ENCODE data around the gene CPVL. TPM values are rescaled to one million over a fixed set of nuclear protein-coding genes. Genes with fewer than 3 reads are reported as not detected.

The CPVL gene
- total RNA-seq, 1 experiment from 2014 or later: 72.3 TPM

DNA sequence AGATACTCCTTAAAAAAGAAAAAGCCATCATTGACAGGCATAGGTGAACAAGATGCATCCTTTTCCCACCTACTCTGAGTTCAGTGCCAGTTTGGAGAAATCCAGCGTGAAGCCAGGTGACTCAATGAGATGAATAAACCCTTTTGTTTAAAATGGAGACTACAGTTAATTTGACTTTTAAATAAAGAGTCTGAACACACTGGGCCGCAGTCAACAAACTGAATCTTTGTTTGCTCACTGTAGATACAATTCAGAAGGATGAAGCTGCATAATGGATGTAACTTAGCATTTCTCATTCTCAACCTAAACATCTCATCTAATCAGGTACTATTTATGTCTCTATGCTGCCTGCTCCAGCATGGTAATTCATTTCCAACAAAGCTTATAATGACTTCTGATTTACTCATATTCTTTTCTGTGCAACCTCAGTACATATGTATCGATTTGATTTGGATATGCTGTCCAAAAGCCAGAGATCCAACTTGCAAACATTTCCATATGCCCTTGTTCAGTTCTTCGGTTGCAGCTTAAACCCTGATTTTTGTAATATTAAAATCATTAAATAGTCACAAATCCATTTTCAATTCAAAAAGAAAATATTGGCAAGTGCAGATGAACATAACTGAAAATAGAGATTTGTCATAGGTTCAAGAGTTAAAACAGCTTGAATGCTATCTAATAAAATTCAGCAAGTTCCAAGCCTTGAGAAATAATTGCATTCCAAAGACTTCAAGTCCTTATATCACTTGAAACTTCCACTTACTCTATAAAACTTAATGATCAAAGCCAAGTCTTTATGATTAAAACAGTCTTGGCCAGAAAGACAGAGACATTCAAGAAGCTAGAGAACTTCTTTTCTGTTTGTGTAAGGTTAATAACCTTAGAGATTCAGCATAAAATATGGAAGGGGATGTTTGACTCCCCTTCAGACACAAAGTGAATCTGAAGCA lies 67.8 kb downstream of the CPVL start:
- BruUV-seq (replicated peaks): no TSS peak
- Histone ChIP-seq H3K9me3 (ENCODE audit: low read depth, low read length, poor library complexity, severe bottlenecking) (no peaks in the 10 kb centered on the region), H3K27me3 (replicated peaks; ENCODE audit: insufficient read depth, low read depth, low read length, poor library complexity) (no peaks in the 10 kb centered on the region), H3K27ac (ENCODE audit: low read depth, low read length, poor library complexity, severe bottlenecking) (no peak overlapping the region), H3K36me3 (ENCODE audit: insufficient read depth, low read length, poor library complexity, severe bottlenecking) (no peaks in the 10 kb centered on the region), H3K4me3 (ENCODE audit: low read depth, low read length, poor library complexity, severe bottlenecking) (no peak overlapping the region), H3K4me1 (ENCODE audit: insufficient read depth, low read length, poor library complexity, severe bottlenecking) (peaks cover 19% of the 10 kb centered on the region)
- TF ChIP-seq, protein P1, sequence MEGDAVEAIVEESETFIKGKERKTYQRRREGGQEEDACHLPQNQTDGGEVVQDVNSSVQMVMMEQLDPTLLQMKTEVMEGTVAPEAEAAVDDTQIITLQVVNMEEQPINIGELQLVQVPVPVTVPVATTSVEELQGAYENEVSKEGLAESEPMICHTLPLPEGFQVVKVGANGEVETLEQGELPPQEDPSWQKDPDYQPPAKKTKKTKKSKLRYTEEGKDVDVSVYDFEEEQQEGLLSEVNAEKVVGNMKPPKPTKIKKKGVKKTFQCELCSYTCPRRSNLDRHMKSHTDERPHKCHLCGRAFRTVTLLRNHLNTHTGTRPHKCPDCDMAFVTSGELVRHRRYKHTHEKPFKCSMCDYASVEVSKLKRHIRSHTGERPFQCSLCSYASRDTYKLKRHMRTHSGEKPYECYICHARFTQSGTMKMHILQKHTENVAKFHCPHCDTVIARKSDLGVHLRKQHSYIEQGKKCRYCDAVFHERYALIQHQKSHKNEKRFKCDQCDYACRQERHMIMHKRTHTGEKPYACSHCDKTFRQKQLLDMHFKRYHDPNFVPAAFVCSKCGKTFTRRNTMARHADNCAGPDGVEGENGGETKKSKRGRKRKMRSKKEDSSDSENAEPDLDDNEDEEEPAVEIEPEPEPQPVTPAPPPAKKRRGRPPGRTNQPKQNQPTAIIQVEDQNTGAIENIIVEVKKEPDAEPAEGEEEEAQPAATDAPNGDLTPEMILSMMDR (conservative IDR thresholded peaks at IDR 0.05; ENCODE audit: low read depth, low read length): no peak
- no peak for TF ChIP-seq EZH2 (IDR thresholded peaks at IDR 0.05; ENCODE audit: borderline replicate concordance, low read depth, low read length, poor library complexity, severe bottlenecking)
- intact Hi-C loops (cut with micrococcal nuclease; ENCODE audit: unreplicated experiment): no loop called here
- DNase-seq (ENCODE audit: low spot score): no peak
- ChIA-PET CTCF (interaction anchor here (1.3 kb wide), 1 partner anchor 122 kb away, joined by 3 read pairs; no protein-coding TSS in a partner anchor), POLR2A (ENCODE audit: low non-redundant PET) (no interaction called here)

DNA sequence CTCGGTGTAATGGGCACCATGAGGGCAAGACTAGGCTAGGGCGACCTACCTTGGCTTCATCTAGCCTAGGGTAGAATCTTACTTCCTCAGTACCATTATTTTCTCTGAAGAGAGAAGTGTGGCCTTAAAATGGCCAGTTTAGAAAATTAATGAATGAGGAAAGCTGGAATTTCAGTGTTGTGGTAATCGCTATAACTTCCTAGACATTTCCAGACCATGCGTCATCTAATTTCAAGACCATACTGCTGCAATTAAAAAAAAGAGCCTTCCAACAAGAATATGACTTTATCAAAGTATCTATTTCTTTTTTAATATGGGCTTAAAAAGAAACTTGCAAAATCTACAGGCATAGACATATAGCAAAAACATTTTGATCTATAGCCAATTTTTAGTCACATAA lies 68.5 kb downstream of the CPVL start:
- no TSS peak for BruUV-seq (replicated peaks)
- Histone ChIP-seq H3K36me3 (ENCODE audit: insufficient read depth, low read length, poor library complexity, severe bottlenecking) (no peaks in the 10 kb centered on the region), H3K27me3 (replicated peaks; ENCODE audit: insufficient read depth, low read depth, low read length, poor library complexity) (no peaks in the 10 kb centered on the region), H3K4me1 (ENCODE audit: insufficient read depth, low read length, poor library complexity, severe bottlenecking) (peaks cover 19% of the 10 kb centered on the region), H3K4me3 (ENCODE audit: low read depth, low read length, poor library complexity, severe bottlenecking) (no peak overlapping the region), H3K9me3 (ENCODE audit: low read depth, low read length, poor library complexity, severe bottlenecking) (no peaks in the 10 kb centered on the region), H3K27ac (ENCODE audit: low read depth, low read length, poor library complexity, severe bottlenecking) (no peak overlapping the region)
- TF ChIP-seq, protein P1 (conservative IDR thresholded peaks at IDR 0.05; ENCODE audit: low read depth, low read length): no peak
- TF ChIP-seq EZH2 (IDR thresholded peaks at IDR 0.05; ENCODE audit: borderline replicate concordance, low read depth, low read length, poor library complexity, severe bottlenecking): no peak
- no peak for DNase-seq (ENCODE audit: low spot score)
- intact Hi-C loops (cut with micrococcal nuclease; ENCODE audit: unreplicated experiment): no loop called here
- POLR2A ChIA-PET (ENCODE audit: low non-redundant PET): no interaction called here
- CTCF ChIA-PET: no interaction called here

DNA sequence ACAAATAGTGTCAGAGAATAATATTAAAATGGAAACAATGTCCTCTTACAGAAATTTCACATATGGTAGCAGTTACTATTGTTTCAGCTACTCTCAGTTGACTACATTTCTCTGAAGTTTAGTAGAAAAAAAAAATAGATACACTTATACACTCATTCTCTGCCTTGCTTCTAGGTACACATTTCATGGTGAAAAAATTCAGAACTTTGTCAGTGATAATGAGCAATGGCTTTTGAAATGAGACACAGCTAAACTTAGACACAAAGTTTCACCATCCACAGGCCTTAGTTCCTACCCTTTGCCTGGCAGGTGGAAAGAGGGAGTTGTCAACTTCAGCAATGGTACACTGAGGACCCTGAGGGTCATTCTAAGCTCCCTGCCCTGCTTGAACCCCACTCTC lies 69.2 kb downstream of the CPVL start:
- intact Hi-C loops (cut with micrococcal nuclease; ENCODE audit: unreplicated experiment): no loop called here
- no peak overlapping the region for H3K4me3 ChIP-seq (ENCODE audit: low read depth, low read length, poor library complexity, severe bottlenecking)
- ChIA-PET CTCF (interaction anchor here (0.6 to 1.2 kb wide), 3 partner anchors 14 to 121 kb away, joined by 3 to 7 read pairs (median 3); no protein-coding TSS in a partner anchor), POLR2A (ENCODE audit: low non-redundant PET) (no interaction called here)
- H3K27me3 ChIP-seq (replicated peaks; ENCODE audit: insufficient read depth, low read depth, low read length, poor library complexity): no peaks in the 10 kb centered on the region
- no TSS peak for BruUV-seq (replicated peaks)
- no peak for TF ChIP-seq EZH2 (IDR thresholded peaks at IDR 0.05; ENCODE audit: borderline replicate concordance, low read depth, low read length, poor library complexity, severe bottlenecking)
- TF ChIP-seq, protein P1 (conservative IDR thresholded peaks at IDR 0.05; ENCODE audit: low read depth, low read length): no peak
- H3K9me3 ChIP-seq (ENCODE audit: low read depth, low read length, poor library complexity, severe bottlenecking): no peaks in the 10 kb centered on the region
- H3K36me3 ChIP-seq (ENCODE audit: insufficient read depth, low read length, poor library complexity, severe bottlenecking): no peaks in the 10 kb centered on the region
- no peak overlapping the region for H3K27ac ChIP-seq (ENCODE audit: low read depth, low read length, poor library complexity, severe bottlenecking)
- DNase-seq (ENCODE audit: low spot score): no peak
- peaks cover 24% of the 10 kb centered on the region for H3K4me1 ChIP-seq (ENCODE audit: insufficient read depth, low read length, poor library complexity, severe bottlenecking)
